GM12892 (cell line): ENCODE results near the gene DIDO1.

Experiments used
- POLR2A ChIP-seq: IDR thresholded peaks from 2 replicates; pipeline ENCODE4 v1.6.1; 2011; ENCODE audit warnings: low read depth, low read length, control low read depth
- POLR2AphosphoS5 ChIP-seq: IDR thresholded peaks from 2 replicates; pipeline ENCODE4 v1.6.1; 2011; ENCODE audit warnings: low read depth, low read length, control low read depth
- TAF1 ChIP-seq: IDR thresholded peaks from 2 replicates; pipeline ENCODE4 v1.6.1; 2011; ENCODE audit warnings: low read depth, mild to moderate bottlenecking, control low read depth, low read length, borderline replicate concordance

- TF ChIP-seq TAF1 (no peak), POLR2AphosphoS5 (no peak), POLR2A (no peak)
Observed at GRCh38 chr20:62828511-62829230, 97.6 kb downstream of the DIDO1 start.
